GM23338 (cell line): ENCODE results near the gene LRRC8B. TPM values are rescaled to one million over a fixed set of nuclear protein-coding genes. Genes with fewer than 3 reads are reported as not detected.

Experiments used
- ATAC-seq: fragments of 200-7000 bp; cut with Tn5 transposase; 3 replicates; pipeline ENCODE4 v1.9.1; 2020
- DNase-seq: peaks from one replicate; pipeline ENCODE4 v3.0.0-alpha.2; 2015; ENCODE audit warnings: low spot score
- H2AFZ ChIP-seq: fragments of 200-600 bp; sonication (generic); 2 replicates; pipeline ENCODE4 v1.8.0; 2016; ENCODE audit warnings: antibody characterized with exemption, mild to moderate bottlenecking, moderate library complexity
- H3F3A ChIP-seq: fragments of 200-600 bp; sonication (generic); replicated peaks from 2 replicates; pipeline ENCODE4 v1.8.0; 2017; ENCODE audit warnings: antibody characterized with exemption, mixed run types, low read depth
- H3K27ac ChIP-seq: fragments of 200-600 bp; sonication (generic); 2 replicates; pipeline ENCODE4 v1.6.1; 2016; ENCODE audit warnings: low read depth
- H3K27me3 ChIP-seq: fragments of 200-600 bp; sonication (generic); 2 replicates; pipeline ENCODE4 v1.8.0; 2016; ENCODE audit warnings: mild to moderate bottlenecking, mixed run types, moderate library complexity; ENCODE audit not compliant: insufficient read depth
- H3K36me3 ChIP-seq: fragments of 200-600 bp; sonication (generic); 2 replicates; pipeline ENCODE4 v1.8.0; 2016; ENCODE audit warnings: mild to moderate bottlenecking; ENCODE audit not compliant: insufficient read depth
- H3K4me1 ChIP-seq: fragments of 200-600 bp; sonication (generic); 2 replicates; pipeline ENCODE4 v1.8.0; 2016; ENCODE audit warnings: mild to moderate bottlenecking, moderate library complexity; ENCODE audit not compliant: insufficient read depth
- H3K4me2 ChIP-seq: fragments of 200-600 bp; sonication (generic); 2 replicates; pipeline ENCODE4 v1.7.1; 2017; ENCODE audit warnings: mixed run types
- H3K4me3 ChIP-seq: fragments of 200-600 bp; sonication (generic); 2 replicates; pipeline ENCODE4 v1.6.1; 2016; ENCODE audit warnings: mixed run types
- H3K79me2 ChIP-seq: fragments of 200-600 bp; sonication (generic); replicated peaks from 2 replicates; pipeline ENCODE4 v1.8.0; 2017; ENCODE audit warnings: mild to moderate bottlenecking; ENCODE audit not compliant: insufficient read depth
- H3K9me2 ChIP-seq: fragments of 200-600 bp; sonication (generic); 2 replicates; pipeline ENCODE4 v1.8.0; 2017; ENCODE audit not compliant: insufficient read depth
- H4K20me1 ChIP-seq: fragments of 200-600 bp; sonication (generic); replicated peaks from 2 replicates; pipeline ENCODE4 v1.8.0; 2017; ENCODE audit warnings: mild to moderate bottlenecking; ENCODE audit not compliant: insufficient read depth
- H3K27ac Mint-ChIP-seq: 2 replicates; pipeline ENCODE4 v1.8.0; 2020; ENCODE audit warnings: inconsistent platforms, mild to moderate bottlenecking, moderate library complexity, mixed read lengths
- H3K27me3 Mint-ChIP-seq: 3 replicates; pipeline ENCODE4 v1.8.0; 2022; ENCODE audit warnings: low read depth, mild to moderate bottlenecking, moderate library complexity, mixed read lengths, inconsistent platforms; ENCODE audit not compliant: insufficient read depth, poor library complexity
- H3K36me3 Mint-ChIP-seq: 3 replicates; pipeline ENCODE4 v1.8.0; 2021; ENCODE audit warnings: low read depth, mild to moderate bottlenecking, inconsistent platforms, moderate library complexity, mixed read lengths
- H3K4me1 Mint-ChIP-seq: 3 replicates; pipeline ENCODE4 v1.8.0; 2020; ENCODE audit warnings: mild to moderate bottlenecking, inconsistent platforms, mixed read lengths
- H3K4me3 Mint-ChIP-seq: 3 replicates; pipeline ENCODE4 v1.8.0; 2021; ENCODE audit warnings: moderate library complexity, mild to moderate bottlenecking, inconsistent platforms, mixed read lengths
- H3K9me3 Mint-ChIP-seq: 3 replicates; pipeline ENCODE4 v1.8.0; 2020; ENCODE audit warnings: moderate library complexity, mild to moderate bottlenecking, inconsistent platforms, mixed read lengths
- CREB1 ChIP-seq: fragments of 250-450 bp; sonication (Bioruptor Pico); IDR thresholded peaks from 2 replicates; pipeline ENCODE4 v1.5.0; 2020; ENCODE audit warnings: low read depth, mild to moderate bottlenecking, moderate library complexity
- ETS1 ChIP-seq: IDR thresholded peaks from 2 replicates; pipeline ENCODE4 v1.6.1; 2016; ENCODE audit warnings: antibody characterized with exemption
- EZH2 ChIP-seq: fragments of 200-600 bp; sonication (generic); IDR thresholded peaks from one replicate; pipeline ENCODE4 v1.8.0; 2017; ENCODE audit warnings: antibody characterized with exemption, mild to moderate bottlenecking, low read depth; ENCODE audit not compliant: unreplicated experiment
- EZH2phosphoT487 ChIP-seq: fragments of 200-600 bp; sonication (generic); IDR thresholded peaks from one replicate; pipeline ENCODE4 v1.8.1; 2018; ENCODE audit warnings: antibody characterized with exemption; ENCODE audit not compliant: unreplicated experiment
- JUNB ChIP-seq: IDR thresholded peaks from one replicate; pipeline ENCODE4 v1.6.1; 2016; ENCODE audit warnings: antibody characterized with exemption; ENCODE audit not compliant: unreplicated experiment
- NANOG ChIP-seq: IDR thresholded peaks from 2 replicates; pipeline ENCODE4 v1.6.1; 2016; ENCODE audit warnings: antibody characterized with exemption, borderline replicate concordance
- POLR2AphosphoS5 ChIP-seq: IDR thresholded peaks from 2 replicates; pipeline ENCODE4 v1.6.1; 2016; ENCODE audit warnings: antibody characterized with exemption, low read depth
- STAT1 ChIP-seq: IDR thresholded peaks from one replicate; pipeline ENCODE4 v1.6.1; 2016; ENCODE audit warnings: antibody characterized with exemption; ENCODE audit not compliant: unreplicated experiment
- ZNF114 ChIP-seq: fragments of 250-450 bp; sonication (Bioruptor Pico); IDR thresholded peaks from 2 replicates; pipeline ENCODE4 v1.5.0; 2020; ENCODE audit warnings: mild to moderate bottlenecking, moderate library complexity
- ZNF331 ChIP-seq: fragments of 250-450 bp; sonication (Bioruptor Pico); IDR thresholded peaks from 2 replicates; pipeline ENCODE4 v1.5.0; 2020; ENCODE audit warnings: low read depth, mild to moderate bottlenecking, moderate library complexity
- polyA plus RNA-seq: library from polyadenylated mRNA; unstranded; fragments of >200 nt; fragmentation: Nextera tagmentation; extraction: Ambion mirVana; gene quantifications from 2 replicates; pipeline ENCODE4 v1.2.1, GENCODE V29; 2016
- total RNA-seq: library from RNA; depleted of rRNA; stranded (reverse); fragments of >200 nt; shearing (Covaris generic); gene quantifications from 2 replicates; pipeline ENCODE4 v1.2.3, GENCODE V29; 2014
- TF ChIP-seq, protein P1 (sequence below), 2 experiments: fragments of 200-600 bp in 1 of 2; sonication (generic) in 1 of 2; conservative IDR thresholded peaks; 2 replicates each; pipeline versions ENCODE4 v1.5.1 to v1.6.1; 2016 to 2017; ENCODE audit warnings: antibody characterized with exemption in 2 of 2, low read depth in 2 of 2, mild to moderate bottlenecking in 2 of 2, moderate library complexity in 1 of 2
- TF ChIP-seq, protein P2 (sequence below): IDR thresholded peaks from one replicate; pipeline ENCODE4 v1.6.1; 2018; ENCODE audit warnings: antibody characterized with exemption; ENCODE audit not compliant: unreplicated experiment

LRRC8B gene
- total and polyA plus RNA-seq, 2 experiments from 2014 or later, result 9.0 to 26.5 TPM

DNA sequence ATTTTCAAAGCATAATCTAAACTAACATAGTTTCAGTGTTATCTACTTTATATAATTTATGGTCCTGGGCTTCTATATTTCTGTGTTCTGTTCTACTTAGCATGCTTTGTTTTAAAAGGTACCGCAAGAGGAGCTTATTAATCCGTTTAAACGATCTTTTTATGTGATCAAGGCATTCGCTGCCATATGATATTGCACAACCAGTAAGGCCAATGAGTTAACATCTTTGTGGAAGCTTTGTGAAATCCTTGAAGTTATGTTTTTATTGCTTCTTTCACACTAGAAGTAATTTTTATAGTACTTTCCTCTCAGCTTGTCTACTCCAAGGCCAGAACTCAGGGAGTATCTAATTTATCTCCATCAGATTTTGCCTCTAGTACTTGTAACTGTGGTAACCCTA, 117.2 kb downstream of the LRRC8B start:
- Histone ChIP-seq H3K4me1 (no peaks in the 10 kb centered on the region), H3K4me2 (no peak overlapping the region), H3K4me3 (no peak overlapping the region), H2AFZ (no peak overlapping the region), H3K79me2 (no peaks in the 10 kb centered on the region), H3K27me3 (no peaks in the 10 kb centered on the region), H4K20me1 (0 out of 2 replicates have a peak, but pooled peaks cover 3% of the 10 kb centered on the region), H3K9me2 (no peaks in the 10 kb centered on the region), H3F3A (no peaks in the 10 kb centered on the region), H3K36me3 (no peaks in the 10 kb centered on the region), H3K27ac (no peak overlapping the region)
- Mint-ChIP-seq H3K27ac (no peak overlapping the region), H3K4me3 (no peak overlapping the region), H3K9me3 (peaks cover 3% of the 10 kb centered on the region; the same call in 1 of the 3 replicates), H3K27me3 (no peaks in the 10 kb centered on the region), H3K4me1 (no peaks in the 10 kb centered on the region), H3K36me3 (no peaks in the 10 kb centered on the region)
- ATAC-seq, result no peak
- TF ChIP-seq JUNB (no peak), ZNF331 (CRISPR knock-in tag) (no peak), STAT1 (no peak), CREB1 (CRISPR knock-in tag) (no peak), ZNF114 (CRISPR knock-in tag) (no peak), EZH2 (no peak), EZH2phosphoT487 (no peak), NANOG (no peak)
- TF ChIP-seq, protein P1, sequence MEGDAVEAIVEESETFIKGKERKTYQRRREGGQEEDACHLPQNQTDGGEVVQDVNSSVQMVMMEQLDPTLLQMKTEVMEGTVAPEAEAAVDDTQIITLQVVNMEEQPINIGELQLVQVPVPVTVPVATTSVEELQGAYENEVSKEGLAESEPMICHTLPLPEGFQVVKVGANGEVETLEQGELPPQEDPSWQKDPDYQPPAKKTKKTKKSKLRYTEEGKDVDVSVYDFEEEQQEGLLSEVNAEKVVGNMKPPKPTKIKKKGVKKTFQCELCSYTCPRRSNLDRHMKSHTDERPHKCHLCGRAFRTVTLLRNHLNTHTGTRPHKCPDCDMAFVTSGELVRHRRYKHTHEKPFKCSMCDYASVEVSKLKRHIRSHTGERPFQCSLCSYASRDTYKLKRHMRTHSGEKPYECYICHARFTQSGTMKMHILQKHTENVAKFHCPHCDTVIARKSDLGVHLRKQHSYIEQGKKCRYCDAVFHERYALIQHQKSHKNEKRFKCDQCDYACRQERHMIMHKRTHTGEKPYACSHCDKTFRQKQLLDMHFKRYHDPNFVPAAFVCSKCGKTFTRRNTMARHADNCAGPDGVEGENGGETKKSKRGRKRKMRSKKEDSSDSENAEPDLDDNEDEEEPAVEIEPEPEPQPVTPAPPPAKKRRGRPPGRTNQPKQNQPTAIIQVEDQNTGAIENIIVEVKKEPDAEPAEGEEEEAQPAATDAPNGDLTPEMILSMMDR (conservative IDR thresholded peaks at IDR 0.05; ENCODE audit: low read depth in 2 of 2), result no peak
- DNase-seq, result no peak

DNA sequence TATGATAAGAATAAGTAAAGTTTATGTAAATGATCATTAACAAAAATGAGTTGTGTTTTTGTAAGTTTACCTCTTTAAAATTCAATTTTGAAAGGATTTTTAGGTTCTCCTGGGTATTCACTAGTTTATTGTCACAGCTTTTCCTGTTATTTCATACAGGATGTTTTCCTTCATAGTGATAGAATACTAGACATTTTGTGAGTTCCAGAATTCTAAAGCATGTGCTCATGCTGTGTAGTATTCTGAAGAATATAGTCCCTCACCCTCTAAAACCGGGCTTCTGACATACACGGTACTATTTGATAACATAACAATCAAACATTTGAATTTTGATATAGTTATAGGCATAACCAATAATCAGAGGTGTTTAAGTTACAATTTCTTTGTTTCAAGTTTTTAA, 118.9 kb downstream of the LRRC8B start:
- Histone ChIP-seq H3F3A (no peaks in the 10 kb centered on the region), H2AFZ (no peak overlapping the region), H3K36me3 (no peaks in the 10 kb centered on the region), H3K27me3 (no peaks in the 10 kb centered on the region), H3K4me2 (no peak overlapping the region), H4K20me1 (0 out of 2 replicates have a peak, but pooled peaks cover 3% of the 10 kb centered on the region), H3K27ac (no peak overlapping the region), H3K79me2 (no peaks in the 10 kb centered on the region), H3K4me3 (no peak overlapping the region), H3K9me2 (no peaks in the 10 kb centered on the region), H3K4me1 (no peaks in the 10 kb centered on the region)
- Mint-ChIP-seq H3K4me3 (no peak overlapping the region), H3K9me3 (peaks cover 3% of the 10 kb centered on the region; the same call in 1 of the 3 replicates), H3K4me1 (no peaks in the 10 kb centered on the region), H3K27ac (no peak overlapping the region), H3K27me3 (no peaks in the 10 kb centered on the region), H3K36me3 (no peaks in the 10 kb centered on the region)
- DNase-seq (no peak), ATAC-seq (no peak)
- TF ChIP-seq EZH2, result no peak
- no peak for TF ChIP-seq ETS1
- TF ChIP-seq, protein P2, sequence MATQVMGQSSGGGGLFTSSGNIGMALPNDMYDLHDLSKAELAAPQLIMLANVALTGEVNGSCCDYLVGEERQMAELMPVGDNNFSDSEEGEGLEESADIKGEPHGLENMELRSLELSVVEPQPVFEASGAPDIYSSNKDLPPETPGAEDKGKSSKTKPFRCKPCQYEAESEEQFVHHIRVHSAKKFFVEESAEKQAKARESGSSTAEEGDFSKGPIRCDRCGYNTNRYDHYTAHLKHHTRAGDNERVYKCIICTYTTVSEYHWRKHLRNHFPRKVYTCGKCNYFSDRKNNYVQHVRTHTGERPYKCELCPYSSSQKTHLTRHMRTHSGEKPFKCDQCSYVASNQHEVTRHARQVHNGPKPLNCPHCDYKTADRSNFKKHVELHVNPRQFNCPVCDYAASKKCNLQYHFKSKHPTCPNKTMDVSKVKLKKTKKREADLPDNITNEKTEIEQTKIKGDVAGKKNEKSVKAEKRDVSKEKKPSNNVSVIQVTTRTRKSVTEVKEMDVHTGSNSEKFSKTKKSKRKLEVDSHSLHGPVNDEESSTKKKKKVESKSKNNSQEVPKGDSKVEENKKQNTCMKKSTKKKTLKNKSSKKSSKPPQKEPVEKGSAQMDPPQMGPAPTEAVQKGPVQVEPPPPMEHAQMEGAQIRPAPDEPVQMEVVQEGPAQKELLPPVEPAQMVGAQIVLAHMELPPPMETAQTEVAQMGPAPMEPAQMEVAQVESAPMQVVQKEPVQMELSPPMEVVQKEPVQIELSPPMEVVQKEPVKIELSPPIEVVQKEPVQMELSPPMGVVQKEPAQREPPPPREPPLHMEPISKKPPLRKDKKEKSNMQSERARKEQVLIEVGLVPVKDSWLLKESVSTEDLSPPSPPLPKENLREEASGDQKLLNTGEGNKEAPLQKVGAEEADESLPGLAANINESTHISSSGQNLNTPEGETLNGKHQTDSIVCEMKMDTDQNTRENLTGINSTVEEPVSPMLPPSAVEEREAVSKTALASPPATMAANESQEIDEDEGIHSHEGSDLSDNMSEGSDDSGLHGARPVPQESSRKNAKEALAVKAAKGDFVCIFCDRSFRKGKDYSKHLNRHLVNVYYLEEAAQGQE, result no peak
- TF ChIP-seq STAT1, result no peak
- TF ChIP-seq ZNF114 (CRISPR knock-in tag), result no peak
- TF ChIP-seq POLR2AphosphoS5, result no peak
- no peak for TF ChIP-seq CREB1 (CRISPR knock-in tag)
- no peak for TF ChIP-seq JUNB
- TF ChIP-seq, protein P1 (conservative IDR thresholded peaks at IDR 0.05; ENCODE audit: low read depth in 2 of 2), result no peak
